HG03060 (cell line): Measurements from ENCODE around the gene TSPAN8.
"Not testable (repeated sequence)": the region's sequence is repeated elsewhere in the genome, so short reads cannot be mapped to it uniquely, and the experiment has no call there.

Experiments used
- ATAC-seq: cut with Tn5 transposase; IDR thresholded peaks from one replicate; pipeline ENCODE4 v1.9.1; 2021; ENCODE audit warnings: low read depth, moderate number of reproducible peaks; ENCODE audit not compliant: unreplicated experiment

Gene TSPAN8

GRCh38 chr12:71157601-71158233 lies at the start of gene TSPAN8:
TSS of gene TSPAN8 (minus strand) at chr12:71157999. CDS start at chr12:71157678, 321 bp downstream.
- ATAC-seq = no peak

- no peak for ATAC-seq
These were observed 43.4 kb upstream of the TSPAN8 start for GRCh38 chr12:71201136-71201679.

- ATAC-seq = no peak
These were observed 42.9 kb upstream of the TSPAN8 start for GRCh38 chr12:71200706-71201105.

- no peak for ATAC-seq
These were observed 39.7 kb upstream of the TSPAN8 start for GRCh38 chr12:71197460-71197859.

- no peak for ATAC-seq
These were observed 37.6 kb upstream of the TSPAN8 start for GRCh38 chr12:71195338-71195896.

GRCh38 chr12:71194657-71195056 lies 36.9 kb upstream of the TSPAN8 start:
- no peak for ATAC-seq

GRCh38 chr12:71193041-71193440 lies 35.2 kb upstream of the TSPAN8 start:
- ATAC-seq = no peak

- ATAC-seq = no peak
These were observed 33.9 kb upstream of the TSPAN8 start for GRCh38 chr12:71191509-71192196.

- no peak for ATAC-seq
These were observed 33.0 kb upstream of the TSPAN8 start for GRCh38 chr12:71190822-71191221.

- ATAC-seq = no peak
These were observed 29.6 kb upstream of the TSPAN8 start for GRCh38 chr12:71187379-71187778.

- ATAC-seq = no peak
These were observed 28.9 kb upstream of the TSPAN8 start for GRCh38 chr12:71186571-71187288.

GRCh38 chr12:71183846-71184245 lies 26.0 kb upstream of the TSPAN8 start:
- ATAC-seq = no peak

- no peak for ATAC-seq
These were observed 25.2 kb upstream of the TSPAN8 start for GRCh38 chr12:71183018-71183417.

- no peak for ATAC-seq
These were observed 20.4 kb upstream of the TSPAN8 start for GRCh38 chr12:71178162-71178561.

- ATAC-seq = no peak
These were observed 17.0 kb upstream of the TSPAN8 start for GRCh38 chr12:71174825-71175224.

GRCh38 chr12:71174146-71174545 lies 16.3 kb upstream of the TSPAN8 start:
- no peak for ATAC-seq

- ATAC-seq = no peak
These were observed 12.7 kb upstream of the TSPAN8 start for GRCh38 chr12:71170456-71170855.

- ATAC-seq = no peak
These were observed 11.5 kb upstream of the TSPAN8 start for GRCh38 chr12:71169286-71169685.

GRCh38 chr12:71166862-71167496 lies 9.2 kb upstream of the TSPAN8 start:
- no peak for ATAC-seq

GRCh38 chr12:71166280-71166679 lies 8.5 kb upstream of the TSPAN8 start:
- ATAC-seq = no peak

- not testable (repeated sequence) for ATAC-seq
These were observed 8.0 kb upstream of the TSPAN8 start for GRCh38 chr12:71165780-71166179.
